Activated CD8-positive, alpha-beta memory T cell treated with anti-CD3 and anti-CD28 coated beads for 1 hour (primary cell): Measurements from ENCODE around the gene CDCP2.
"Not testable (repeated sequence)": the region's sequence is repeated elsewhere in the genome, so short reads cannot be mapped to it uniquely, and the experiment has no call there.

Experiments
- DNase-seq, 2 donors: peaks; one replicate each; pipeline ENCODE4 v3.0.0-alpha.2; 2020; ENCODE audit warnings: low read depth in 1 of 2; ENCODE audit errors: extremely low read depth in 1 of 2

The CDCP2 gene

GRCh38 chr1:54168206-54168965 is 15.6 kb upstream of the CDCP2 start:
- DNase-seq: no peak

GRCh38 chr1:54167422-54168139 is 14.8 kb upstream of the CDCP2 start:
- no peak for DNase-seq

DNA sequence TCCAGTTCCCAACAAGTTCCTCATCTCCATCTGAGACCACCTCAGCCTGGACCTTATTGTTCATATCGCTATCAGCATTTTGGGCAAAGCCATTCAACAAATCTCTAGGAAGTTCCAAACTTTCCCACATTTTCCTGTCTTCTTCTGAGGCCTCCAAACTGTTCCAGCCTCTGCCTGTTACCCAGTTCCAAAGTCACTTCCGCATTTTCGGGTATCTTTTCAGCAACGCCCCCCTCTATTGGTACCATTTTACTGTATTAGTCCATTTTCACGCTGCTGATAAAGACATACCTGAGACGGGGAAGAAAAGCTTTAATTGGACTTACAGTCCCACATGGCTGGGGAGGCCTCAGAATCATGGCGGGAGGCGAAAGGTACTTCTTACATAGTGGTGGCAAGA is 13.6 kb upstream of the CDCP2 start:
- DNase-seq: not testable (repeated sequence)

DNA sequence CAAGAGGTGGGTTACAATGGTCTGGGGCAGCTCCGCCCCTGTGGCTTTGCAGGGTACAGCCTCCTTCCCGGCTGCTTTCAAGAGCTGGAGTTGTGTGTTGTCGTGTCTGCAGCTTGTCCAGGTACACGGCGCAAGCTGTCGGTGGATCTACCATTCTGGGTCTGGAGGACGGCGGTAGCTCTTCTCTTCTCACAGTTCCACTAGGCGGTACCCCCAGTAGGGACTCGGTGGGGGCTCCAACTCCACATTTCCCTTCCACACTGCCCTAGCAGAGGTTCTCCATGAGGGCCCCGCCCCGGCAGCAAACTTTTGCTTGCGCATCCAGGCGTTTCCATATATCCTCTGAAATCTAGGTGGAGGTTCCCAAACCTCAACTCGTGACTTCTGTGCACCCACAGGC is 12.3 kb upstream of the CDCP2 start:
- DNase-seq: no peak

DNA sequence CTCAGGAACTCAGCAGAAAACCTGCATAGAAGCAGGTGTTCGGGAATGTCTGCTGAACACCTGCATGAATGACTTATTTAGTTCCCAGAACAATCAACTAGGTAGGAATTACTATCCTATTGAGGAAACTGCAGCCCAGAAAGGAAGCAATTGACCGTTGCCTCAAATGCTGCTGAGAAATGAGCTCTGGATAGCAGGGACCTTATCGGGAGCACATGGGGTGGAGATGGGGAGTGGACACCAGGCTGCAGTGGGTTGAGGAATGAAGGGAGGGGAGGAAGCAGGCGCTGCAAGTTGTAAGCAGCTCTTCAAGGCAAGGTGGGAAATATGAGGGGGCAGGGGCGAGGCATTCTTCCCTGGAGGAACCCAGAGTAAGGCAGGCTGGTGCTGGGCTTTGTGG is 10.8 kb upstream of the CDCP2 start:
- no peak for DNase-seq

GRCh38 chr1:54163051-54163450 is 10.3 kb upstream of the CDCP2 start:
- DNase-seq: no peak

GRCh38 chr1:54161495-54162168 is 8.8 kb upstream of the CDCP2 start:
- DNase-seq: no peak

DNA sequence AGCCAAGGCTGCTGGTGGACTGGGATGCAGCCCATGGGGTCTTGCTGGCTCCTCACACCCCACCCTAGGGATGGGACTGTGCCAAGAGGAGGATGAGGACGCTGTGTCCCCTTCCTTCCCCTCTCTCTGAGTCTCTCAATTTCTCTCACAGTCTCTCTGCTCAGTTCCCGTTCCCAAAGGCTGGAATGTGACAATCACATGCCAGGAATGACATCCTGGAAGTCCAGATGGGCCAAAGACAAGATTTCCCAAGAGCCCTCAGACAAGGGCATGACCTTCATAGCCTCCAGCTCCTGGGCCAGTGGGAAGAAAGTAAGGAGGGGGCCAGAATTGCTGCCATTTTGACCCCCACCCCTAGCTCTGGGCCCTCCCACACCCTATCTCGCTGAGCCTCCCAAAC is 7.6 kb upstream of the CDCP2 start:
- no peak for DNase-seq

- no peak for DNase-seq
Observed at GRCh38 chr1:54159733-54160316, 7.0 kb upstream of the CDCP2 start.

DNA sequence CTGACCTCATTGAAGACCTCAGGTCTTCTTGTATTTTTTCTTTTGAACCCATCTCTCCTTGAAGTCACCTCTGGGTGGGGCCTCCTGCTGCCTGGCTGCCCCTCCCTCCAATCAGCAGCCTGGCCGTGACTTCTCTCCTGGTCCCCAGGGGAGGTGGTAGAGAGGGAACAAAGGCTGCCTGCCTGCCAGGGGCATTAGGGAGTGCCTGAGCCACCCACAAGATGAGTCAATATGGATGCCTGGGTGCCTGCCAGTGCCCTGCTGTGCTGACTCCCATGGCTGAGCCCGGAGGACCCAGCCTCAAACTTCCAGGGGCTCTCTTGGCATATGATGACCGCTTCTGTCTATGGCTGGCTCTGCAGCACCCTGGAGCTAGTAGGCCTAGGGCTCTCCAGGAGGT is 5.3 kb upstream of the CDCP2 start:
- no peak for DNase-seq

DNA sequence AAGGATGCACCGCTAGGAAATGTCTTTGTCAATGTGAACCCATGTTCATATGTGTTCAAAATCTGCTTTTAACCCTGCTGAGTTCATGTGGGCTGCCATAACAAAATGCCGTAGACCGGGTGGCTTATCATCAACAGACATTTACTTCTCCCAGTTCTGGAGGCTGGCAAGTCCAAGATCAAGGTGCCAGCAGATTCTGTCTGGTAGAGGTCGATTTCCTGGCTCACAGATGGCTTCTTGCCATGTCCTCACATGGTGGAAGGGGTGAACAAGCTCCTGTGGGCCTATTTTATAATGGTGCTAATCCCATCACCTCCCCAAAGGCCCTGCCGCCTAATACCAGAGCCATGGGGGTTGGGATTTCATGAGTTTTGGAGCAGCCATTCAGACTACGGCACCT is 4.6 kb upstream of the CDCP2 start:
- DNase-seq: no peak

- DNase-seq: no peak
Observed at GRCh38 chr1:54156986-54157385, 4.2 kb upstream of the CDCP2 start.

DNA sequence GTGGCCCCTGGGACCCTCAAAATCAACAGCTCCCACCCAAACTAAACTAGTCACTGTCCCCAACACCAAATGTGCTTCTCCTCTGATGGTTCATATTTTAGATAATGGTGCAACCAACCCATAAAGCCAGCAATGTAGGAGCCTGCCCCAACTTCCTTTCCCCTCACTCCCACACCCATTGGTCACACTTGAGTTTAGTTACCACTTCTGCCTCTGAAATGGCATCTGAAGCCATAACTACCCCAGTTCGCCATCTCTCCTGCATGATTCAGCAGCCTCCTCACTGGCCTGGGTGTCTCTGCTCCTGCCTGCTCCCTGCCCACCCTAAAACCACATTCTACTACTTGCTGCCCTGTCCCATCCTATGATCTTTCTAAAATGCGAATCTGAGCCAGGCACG is 3.4 kb upstream of the CDCP2 start:
- no peak for DNase-seq

- DNase-seq: no peak
Observed at GRCh38 chr1:54153535-54154439, 987 bp upstream of the CDCP2 start.

- no peak for DNase-seq
Observed at GRCh38 chr1:54151013-54151412, 1.8 kb downstream of the CDCP2 start.

- DNase-seq: no peak
Observed at GRCh38 chr1:54149734-54150133, 3.1 kb downstream of the CDCP2 start.

DNA sequence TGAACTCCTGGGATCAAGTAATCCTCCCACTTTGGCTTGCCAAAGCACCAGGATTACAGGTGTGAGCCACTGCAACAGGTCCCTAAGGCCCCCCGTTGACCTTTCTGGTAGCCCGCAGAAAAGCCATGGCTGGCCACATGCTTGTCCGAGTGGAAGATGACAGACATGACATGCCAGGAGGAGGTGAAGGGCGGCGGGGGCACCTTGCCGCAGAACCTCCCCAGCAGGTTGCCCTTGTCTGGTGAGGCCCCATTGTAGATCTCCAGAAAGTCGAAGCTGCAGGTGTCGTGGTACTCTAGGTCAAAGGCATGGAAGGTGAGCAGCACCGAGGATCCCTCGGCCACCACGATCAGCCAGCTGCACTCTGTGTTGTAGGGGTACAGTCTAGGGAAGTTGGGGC is 8.4 kb downstream of the CDCP2 start:
- no peak for DNase-seq

DNA sequence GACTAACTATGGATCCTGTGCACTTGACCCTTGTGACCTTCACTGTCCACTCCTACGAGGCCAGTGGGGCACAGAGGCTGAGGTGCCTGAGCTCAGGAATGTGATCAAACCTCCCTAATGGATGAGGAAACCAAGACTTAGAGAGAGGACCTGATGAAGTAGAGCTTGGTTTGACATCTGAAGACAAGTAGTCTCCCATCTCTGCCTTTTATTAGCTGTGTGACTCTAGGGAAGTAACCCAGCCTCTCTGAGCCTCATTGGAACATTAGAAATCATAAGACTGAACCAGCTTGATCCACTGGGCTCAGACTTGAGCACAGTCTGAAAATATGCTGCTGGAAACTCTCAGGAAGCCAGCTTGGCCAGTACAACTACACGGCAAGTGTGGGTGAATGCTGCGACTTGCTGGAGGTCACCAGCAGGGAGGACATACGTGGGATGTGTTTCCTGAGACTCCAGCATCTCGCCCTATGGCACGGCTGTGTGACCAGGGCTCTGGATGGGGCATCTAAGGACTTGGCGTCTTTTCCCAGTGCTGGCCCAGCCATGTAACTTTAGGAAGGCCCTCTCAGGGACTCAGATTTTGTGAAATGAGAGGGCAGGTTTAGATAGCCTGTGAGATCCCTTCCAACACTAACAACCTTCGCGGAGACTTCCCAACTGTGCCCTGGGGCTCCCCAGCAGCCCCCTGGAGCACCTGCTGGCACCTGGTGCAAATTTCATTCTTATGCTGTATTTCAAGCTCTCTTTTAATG is 10.5 kb downstream of the CDCP2 start:
- DNase-seq: no peak

DNA sequence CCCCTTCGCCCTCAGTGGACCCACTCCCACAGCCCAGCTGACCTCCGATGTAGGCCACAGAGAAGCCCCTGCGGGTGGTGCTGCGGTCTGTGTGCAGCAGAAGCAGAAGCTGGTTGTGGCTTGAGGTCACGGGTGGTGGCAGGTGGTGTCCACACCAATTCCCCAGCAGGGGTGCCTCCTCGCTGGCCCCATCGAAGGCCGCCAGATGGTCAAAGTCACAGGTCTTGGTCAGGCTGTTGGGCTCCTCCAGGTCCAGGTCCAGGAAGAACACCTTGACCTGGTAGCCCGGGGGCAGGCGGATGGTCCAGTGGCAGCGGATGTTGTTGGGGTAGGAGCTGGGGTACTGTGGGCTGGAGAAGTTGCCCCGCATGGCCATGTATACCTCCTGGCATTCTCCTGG is 13.1 kb downstream of the CDCP2 start:
- DNase-seq: no peak

DNA sequence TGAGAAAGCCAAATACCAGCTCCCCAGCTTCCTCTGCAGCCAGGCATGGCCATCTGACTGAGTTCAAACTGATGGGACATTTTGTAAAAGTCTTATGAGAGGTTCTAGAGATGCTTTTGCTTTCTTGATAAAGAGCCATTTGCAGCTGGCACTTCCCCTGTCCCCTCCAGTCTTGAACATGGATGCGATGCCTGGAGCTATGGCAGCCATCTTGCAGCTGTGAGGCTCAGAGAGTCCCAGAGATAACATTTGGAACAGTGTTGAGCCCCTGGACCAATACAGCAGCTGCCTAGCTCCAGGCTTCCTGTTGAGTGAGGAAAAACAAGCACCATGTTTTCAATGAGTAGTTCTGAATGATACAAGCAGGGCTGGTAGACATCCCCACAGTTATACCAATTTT is 13.8 kb downstream of the CDCP2 start:
- DNase-seq: no peak
